Stimulated activated CD8-positive, alpha-beta memory T cell treated with anti-CD3 and anti-CD28 coated beads, Interleukin-4, amount 100 ng/mL, for 1 hour (primary cell): ENCODE results near the gene ZNF605.
"Not testable (repeated sequence)": the region's sequence is repeated elsewhere in the genome, so short reads cannot be mapped to it uniquely, and the experiment has no call there.

Experiments
- DNase-seq, 2 donors: peaks; one replicate each; pipeline ENCODE4 v3.0.0-alpha.2; 2020; ENCODE audit warnings: low read depth in 2 of 2, low spot score in 1 of 2

Gene ZNF605

DNA sequence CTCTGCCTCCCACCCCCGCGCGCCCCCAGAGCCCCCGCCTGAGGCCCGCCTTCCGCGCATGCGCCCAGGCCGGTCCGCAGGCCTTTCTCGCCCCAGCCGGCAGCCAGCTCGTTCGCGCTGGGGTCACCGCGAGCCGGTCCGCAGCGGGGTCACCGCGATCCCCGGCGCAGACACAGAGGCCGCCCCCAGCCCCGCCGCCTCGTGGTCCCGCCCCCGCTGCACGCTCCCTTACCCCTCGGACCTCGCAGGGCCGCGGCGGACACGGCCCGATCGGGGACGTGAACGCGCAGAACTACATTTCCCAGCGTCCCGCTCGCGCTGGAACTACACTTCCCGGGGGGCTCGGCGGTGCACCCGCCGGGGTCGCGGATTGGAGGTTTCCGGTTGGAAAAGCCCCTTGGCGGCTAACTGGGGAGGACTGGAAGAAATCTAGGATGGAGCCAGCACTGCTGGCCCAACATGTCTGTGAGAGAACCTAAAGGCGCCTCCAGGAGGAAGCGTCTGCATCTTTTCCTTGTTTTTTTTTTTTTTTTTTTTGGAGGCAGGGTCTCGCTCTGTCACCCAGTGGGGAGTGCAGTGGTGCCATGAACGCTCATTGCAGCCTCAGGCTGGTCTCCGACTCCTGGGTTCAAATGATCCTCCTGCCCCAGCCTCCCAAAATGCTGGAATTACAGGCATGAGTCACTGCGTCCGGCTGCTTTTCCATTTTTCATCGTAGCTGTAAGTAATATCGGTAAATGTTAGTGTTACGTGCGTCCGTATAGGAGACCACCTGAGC lies at the start of gene ZNF605:
Gene ZNF605, minus strand, starts transcription at position 296 of the 778 bp plus-strand sequence. CDS start 10,671 bp downstream, outside the sequence.
- DNase-seq, result peak; percentile 56 to 71

DNA sequence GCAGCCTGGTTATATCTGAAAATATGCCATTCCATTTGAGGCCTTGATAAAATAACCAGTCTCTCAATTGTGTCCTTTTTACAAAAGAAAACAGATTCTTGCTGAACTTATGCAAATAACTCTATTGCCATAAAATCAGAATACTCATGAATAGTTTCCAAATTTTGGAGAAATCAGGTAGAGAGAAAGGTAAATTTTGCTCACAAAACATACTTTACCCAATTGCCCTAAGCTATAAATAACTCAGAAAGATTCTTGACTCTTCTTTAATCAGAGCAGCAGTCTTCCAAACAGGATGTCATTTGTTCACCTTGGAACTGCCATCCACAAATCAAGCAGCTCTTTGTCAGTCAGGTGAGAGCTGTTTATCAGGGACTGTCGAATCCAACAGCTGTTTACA lies 42.6 kb upstream of the ZNF605 start:
- no peak for DNase-seq

DNA sequence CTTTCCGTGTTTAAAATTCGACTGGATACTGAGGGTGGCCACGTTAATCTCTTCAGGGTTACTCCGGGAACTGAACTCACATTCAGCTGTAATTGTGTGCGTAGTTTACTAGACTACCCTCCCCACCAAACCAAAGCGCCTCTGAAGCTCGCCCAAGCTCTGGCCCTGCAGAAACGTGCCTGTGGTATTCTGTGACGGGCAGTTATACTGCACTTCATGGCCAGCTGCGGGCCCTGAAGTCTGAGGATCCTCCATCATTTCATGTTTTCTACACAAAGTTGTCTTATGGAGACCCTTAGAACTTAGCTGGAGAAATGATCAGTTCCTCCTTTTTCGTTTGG lies 30.7 kb upstream of the ZNF605 start:
- no peak for DNase-seq

DNA sequence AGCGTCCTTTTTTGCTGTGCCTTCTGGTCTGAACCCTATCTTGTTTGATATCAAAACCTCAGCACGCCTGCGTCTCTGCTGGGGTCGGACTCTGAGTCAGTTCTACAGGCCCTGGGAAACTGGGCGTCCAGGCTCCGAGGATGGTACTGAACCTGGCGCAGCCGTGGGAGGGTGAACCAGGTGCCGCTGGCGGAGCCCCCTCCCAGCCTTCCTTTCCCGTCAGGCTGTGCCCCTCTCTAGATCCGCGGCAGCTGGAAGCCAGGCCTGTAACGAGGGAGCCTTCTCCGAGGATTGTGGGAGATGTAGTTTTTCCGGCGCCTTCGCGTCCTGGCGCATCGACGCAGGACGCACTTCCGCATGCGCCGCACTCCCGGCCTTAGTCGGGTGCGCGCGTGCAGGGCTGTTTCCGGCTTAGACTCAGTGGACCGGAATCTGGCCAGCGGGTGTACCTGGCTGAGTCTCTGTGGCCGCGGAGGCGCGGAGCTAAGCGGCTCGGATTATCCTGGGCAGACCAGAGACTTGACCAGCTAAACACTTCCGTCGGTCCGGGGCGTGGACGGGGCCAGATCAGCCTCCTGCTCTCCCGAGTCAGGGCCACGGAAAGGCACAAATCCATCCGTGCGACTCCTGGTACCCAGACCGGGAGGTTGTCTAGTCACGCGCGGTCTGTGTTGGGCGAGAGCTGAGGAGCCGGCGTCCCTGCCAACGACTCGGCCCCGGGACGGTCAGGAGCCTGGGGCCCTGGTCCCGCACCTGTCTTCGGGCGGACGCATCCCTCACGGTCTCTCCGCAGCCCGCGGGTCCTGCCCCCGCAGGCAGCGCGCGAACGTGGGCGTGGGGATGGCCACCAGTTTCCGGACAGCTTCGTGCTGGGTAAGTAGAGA lies 30.1 kb upstream of the ZNF605 start, which contains the start of gene ZNF26:
Gene ZNF26, plus strand, starts transcription at position 367 of the 884 bp plus-strand sequence. Its CDS starts 474 bp downstream, at position 841.
- DNase-seq, result peak; percentile 63 to 77

DNA sequence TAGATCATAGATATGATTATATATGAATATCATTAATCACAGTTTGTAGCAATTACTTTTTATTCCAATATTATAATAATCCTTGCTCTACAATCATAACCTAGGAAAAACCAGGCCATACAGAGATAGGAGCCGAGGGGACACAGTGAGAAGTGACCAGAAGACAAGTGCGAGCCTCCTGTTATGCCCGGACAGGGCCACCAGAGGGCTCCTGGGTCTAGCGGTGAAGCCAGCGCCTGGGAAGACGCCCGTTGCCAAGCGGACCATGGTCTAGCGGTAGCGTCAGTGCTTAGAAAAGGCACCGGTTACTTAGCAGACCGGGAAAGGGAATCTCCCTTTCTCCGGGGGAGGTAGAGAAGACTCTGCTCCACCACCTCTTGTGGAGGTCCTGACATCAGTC lies 20.8 kb upstream of the ZNF605 start:
- DNase-seq, result not testable (repeated sequence)

DNA sequence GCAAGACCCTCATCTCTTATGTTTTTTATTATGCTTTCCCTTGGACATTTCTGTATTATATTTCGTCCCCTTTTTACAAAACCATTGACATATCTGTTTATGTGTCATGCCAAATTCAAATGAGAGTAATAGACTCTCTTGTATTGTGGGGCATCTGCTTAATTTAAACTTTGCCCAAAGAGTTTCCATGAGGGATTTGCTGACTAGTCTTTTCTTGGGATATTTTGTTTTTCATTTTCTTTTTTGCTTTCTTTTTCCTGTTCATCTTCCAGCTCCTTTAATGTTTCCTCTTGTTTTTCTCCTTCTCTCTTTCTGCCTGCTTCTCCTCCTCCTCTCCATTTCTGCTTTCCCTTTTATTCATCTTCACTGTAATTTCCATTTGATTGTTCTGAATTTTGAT lies 16.3 kb upstream of the ZNF605 start:
- DNase-seq, result no peak

DNA sequence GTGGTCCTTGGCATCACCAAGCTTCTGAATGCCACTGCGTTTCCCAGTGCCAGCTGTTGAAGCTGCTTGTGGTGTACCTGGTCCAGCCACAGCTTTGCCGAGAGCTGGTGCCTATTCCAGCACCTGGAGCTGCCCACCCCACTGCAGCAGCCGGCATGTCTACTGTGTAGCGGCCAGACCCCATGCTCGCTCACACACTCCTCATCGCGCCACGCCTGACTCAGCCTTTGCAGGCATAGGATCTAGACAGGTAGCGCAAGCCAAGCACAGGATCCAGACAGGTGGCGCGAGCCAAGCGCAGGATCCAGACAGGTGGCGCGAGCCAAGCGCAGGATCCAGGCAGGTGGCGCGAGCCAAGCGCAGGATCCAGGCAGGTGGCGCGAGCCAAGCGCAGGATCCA lies 11.6 kb upstream of the ZNF605 start:
- no peak for DNase-seq

DNA sequence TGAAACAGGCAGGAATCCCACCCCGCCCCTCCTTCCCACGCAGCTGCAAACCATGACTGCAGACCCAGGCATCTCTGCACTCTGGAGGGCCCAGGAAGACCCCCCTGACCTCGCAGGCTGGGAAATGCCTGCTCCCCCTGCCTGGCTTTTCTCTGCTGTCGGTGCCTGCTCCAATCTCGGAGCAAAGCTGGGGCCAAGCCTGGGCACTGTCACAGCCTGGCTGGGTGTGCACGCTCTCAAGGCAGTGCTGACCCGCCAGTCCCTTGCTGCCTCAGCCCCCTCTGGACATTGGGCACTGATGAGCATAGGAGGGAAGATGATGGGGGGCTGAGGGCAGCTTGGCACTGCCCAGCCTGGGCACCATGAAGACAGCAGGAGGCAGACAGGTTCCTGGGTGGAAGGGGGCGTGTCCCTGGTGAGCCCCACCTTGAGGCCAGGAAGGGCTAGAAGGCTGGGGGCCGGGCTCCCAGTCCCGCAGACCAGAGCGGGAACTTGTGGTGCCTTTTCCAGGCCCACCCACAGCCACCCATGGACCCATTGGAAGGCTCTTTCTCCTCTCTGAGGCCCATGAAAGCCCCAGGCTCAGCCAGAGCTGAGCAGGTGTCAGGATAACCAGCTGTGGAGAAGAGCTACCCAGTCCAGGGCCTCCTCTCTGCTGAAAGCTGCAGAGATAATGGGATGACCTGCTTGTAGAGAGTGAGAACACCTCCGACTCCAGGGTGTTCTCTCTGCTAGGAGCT lies 10.7 kb upstream of the ZNF605 start:
- no peak for DNase-seq

DNA sequence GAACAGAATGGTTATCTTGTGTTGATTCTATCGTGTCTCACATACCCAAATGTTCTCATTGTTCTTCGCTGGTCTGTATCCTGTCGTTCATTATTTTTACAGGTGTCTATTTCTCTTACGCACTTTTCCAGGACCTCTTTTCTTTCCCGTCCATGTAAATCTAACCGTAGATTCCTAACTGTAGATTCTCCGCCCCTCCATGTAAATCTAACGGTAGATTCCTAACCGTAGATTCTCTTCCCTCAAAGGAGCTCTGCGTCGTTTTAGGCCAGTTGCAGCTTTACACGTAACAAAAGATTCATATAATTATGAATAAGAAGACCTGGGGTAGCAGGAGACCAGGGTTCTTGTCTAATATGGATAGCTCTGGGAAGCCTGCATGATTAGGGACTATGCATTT lies 9.7 kb upstream of the ZNF605 start:
- no peak for DNase-seq

DNA sequence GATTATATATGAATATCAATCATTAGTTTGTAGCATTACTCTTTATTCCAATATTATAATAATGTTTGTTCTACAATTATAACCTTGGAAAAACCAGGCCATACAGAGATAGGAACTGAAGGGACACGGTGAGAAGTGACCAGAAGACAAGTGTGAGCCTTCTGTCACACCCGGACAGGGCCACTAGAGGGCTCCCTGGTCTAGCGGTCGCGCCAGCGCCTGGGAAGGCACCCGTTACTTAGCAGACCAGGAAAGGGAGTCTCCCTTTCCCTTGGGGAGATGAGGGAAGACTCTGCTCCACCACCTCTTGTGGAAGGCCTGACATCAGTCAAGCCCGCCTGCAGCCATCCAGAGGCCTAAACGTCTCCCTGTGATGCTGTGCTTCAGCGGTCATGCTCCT lies 7.8 kb upstream of the ZNF605 start:
- not testable (repeated sequence) for DNase-seq

DNA sequence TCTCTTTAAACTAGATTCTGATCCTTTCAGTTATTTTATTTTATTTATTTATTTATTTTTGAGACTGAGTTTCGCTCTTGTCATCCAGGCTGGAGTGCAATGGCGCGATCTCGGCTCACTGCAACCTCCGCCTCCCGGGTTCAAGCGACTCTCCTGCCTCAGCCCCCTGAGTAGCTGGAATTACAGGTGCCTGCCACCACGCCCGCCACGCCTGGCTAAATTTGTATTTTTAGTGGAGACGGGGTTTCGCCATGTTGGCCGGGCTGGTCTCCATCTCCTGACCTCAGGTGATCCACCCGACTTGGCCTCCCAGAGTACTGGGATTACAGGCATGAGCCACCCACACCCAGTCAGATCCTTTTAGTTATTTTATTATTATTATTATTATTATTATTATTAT lies 5.7 kb upstream of the ZNF605 start:
- DNase-seq, result not testable (repeated sequence)

DNA sequence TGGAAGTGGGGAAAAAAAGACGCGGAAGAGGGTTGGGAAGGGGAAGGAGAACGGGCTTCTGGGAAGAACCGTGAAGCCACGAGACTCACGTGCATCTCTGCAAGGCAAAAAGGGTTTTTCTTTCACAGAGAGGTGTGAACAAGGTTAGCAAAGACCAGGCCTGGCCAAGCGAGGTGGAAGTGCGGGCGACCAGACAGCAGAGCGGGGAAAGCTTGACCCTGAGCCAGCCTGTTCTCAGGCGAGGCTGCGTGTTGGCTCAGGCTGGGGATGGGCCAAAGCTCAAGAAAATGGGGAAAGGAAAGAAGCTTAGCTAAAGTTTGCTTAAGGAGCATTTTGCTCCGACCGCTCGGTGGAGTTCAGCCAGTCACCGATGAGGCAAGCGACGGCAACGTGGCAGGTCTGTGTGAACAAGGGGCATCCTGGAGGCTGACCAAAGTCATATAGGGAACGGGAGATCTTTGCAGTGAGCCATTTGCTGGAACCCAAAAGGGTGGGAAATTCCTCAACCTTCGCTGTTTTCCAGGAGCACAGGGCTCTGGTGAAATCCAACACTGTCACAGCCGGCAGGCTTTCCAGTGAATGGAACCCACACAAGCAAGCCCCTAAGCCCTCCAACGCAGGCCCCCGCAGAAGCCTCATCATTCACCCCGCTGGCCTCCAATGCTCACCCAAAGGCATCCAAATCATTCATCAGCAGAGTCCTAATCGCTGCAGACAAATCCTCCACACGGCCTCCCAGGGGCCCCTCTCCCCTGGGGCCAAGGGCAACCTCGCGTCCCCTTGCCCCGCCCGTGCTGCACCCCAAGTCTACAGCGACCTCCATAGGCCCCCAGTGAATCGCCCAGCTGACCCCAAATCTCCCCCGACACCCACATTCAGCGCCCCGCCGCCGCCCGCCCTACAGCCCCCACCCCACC lies 754 bp downstream of the ZNF605 start:
- DNase-seq, result no peak

DNA sequence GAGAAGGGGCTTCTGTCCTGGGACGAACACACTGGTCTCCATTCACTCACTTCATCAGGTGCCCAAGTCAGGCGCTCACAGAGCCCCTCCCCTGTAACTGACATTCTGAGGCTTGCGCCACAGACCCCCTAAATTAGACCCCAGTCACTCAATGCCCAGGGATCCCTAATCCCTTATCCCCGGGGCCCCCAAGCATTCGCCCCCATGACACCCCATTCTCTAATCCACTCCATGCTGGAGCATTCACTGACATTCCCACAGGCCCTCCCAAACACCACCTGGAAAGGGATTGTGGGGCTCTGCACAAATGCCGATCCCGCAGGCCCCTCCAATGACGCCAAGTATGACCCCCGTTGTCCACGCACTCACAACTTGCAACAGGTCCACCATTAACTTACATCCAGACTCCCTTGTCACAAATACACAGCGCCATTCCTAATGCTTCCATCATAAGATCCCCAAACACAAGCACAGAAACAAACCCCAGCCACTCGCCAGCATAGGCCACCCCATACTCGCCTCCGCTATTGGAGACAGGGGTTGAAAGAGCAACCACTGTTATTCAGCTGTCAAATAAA lies 1.5 kb downstream of the ZNF605 start:
- no peak for DNase-seq

DNA sequence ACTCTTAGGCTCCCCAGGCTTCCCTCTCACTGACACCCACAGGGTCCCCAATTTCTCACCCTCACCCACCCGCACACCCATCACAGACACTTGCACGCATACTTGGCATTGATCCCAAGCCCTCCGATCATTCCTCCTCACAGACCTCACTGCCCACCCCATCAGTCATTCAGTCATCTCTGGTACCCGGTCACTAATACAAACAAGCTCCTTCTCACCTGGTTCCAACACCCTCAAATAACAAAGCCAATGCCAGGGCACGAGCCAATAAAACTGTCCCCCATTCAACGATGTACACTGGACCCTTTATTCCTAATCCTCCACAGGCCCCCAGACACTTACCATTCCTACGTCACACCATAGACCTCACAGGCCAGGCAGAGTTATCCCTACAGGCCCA lies 2.3 kb downstream of the ZNF605 start:
- DNase-seq, result no peak

DNA sequence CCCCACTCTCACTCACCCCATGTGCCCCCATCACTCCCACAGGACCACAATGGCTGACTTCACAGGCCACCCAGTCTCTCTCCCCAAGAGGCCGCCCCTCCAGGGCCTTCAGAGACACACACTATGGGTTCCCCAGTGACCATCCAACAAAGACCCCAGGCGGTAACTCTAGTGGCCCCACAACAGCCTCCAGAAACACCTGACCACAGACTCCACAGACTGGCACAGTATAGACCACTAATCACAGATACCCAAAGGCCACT lies 3.0 kb downstream of the ZNF605 start:
- DNase-seq, result no peak

DNA sequence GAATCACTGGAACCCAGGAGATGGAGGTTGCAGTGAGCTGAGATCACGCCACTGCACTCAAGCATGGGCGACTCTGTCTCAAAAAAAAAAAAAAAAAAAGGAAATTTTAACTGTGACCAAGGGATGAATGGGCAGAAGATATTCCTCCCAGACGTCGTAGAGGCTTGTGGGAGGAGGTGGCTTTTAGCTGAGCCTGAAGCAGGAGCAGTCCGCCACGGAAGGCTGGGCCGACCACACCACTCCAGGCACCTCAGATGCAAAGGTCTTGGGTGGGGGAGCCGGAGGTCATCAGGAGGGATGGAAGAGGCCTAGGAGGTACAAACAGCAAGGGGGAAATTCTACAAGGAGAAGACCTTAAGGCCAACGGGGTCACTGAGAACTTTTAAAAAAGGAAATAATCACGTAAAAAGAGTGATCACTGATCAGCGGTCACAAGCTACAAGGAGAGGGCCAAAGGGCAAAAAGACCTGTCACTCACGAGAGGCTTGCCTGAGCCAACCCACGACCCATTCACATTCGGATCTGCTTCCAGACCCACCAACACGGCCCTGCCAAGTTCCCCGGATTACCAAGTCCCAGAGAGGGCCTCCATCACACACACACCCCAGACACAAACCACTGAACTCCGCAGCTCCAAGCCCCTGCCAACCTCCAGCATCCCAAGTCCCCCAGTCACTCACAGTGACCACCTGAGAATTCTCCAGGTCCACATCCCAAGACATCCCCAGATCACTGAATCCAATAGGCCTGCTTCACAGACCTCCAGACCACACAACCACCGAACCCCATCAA lies 3.5 kb downstream of the ZNF605 start:
- DNase-seq, result no peak

DNA sequence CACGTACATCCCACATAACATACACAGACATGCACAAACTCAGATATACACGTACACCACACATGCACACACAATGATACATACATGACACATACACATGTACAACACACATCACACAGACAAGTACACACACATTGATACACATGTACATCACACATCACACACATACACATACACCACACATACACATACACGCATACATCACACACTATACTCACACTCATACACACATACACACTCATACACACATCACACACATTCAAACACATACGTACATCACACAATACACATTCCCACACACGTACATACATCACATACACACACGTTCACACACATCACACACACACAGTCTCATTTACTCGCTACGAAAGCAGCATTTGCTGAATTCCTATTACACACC lies 4.5 kb downstream of the ZNF605 start:
- DNase-seq, result no peak

DNA sequence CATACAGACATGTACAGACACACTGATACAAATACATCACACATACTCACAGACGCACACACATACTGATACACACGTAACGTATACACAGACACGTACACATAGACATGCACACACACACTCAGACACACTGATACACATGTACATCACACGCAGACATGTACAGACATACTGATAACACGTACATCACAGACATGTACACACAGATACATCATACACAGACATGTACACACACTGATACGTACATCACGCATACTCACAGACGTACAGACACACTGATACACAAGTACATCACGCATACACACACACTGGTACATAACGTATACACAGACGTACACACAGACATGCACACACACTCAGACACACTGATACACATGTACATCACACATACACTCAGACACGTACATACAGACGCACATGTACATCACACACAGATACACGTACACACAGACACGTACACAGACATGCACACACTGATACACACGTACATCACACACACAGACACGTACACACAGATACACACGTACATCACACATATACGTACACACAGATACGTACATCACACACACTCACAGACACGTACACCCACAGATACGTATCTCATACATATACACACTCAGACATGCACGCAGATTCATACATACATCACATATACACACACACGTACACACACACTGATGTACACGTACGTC lies 5.1 kb downstream of the ZNF605 start:
- no peak for DNase-seq
